ENCODE data around the gene ZNF608. TPM values are rescaled to one million over a fixed set of nuclear protein-coding genes. Genes with fewer than 3 reads are reported as not detected.

The ZNF608 gene
- total RNA-seq, 1 donor from 2014 or later: 50.2 TPM

GRCh38 chr5:124721229-124721735 is 25.2 kb downstream of the ZNF608 start:
- Histone ChIP-seq H3K27me3 (ENCODE audit: control insufficient read depth, insufficient read depth, low read length) (no peaks in the 10 kb centered on the region), H3K4me3 (ENCODE audit: low read depth, low read length) (no peak overlapping the region), H3K36me3 (ENCODE audit: control insufficient read depth, insufficient read depth, low read length) (no peaks in the 10 kb centered on the region)
- DNase-seq (ENCODE audit: low read depth): no peak
- no peak for TF ChIP-seq CTCF (IDR thresholded peaks at IDR 0.05; ENCODE audit: insufficient read depth, low read length, poor library complexity, severe bottlenecking)

GRCh38 chr5:124720593-124720992 is 25.8 kb downstream of the ZNF608 start:
- Histone ChIP-seq H3K36me3 (ENCODE audit: control insufficient read depth, insufficient read depth, low read length) (no peaks in the 10 kb centered on the region), H3K4me3 (ENCODE audit: low read depth, low read length) (no peak overlapping the region), H3K27me3 (ENCODE audit: control insufficient read depth, insufficient read depth, low read length) (no peaks in the 10 kb centered on the region)
- no peak for TF ChIP-seq CTCF (IDR thresholded peaks at IDR 0.05; ENCODE audit: insufficient read depth, low read length, poor library complexity, severe bottlenecking)
- no peak for DNase-seq (ENCODE audit: low read depth)

- TF ChIP-seq CTCF (IDR thresholded peaks at IDR 0.05; ENCODE audit: insufficient read depth, low read length, poor library complexity, severe bottlenecking): no peak
- no peak for DNase-seq (ENCODE audit: low read depth)
- no peaks in the 10 kb centered on the region for H3K27me3 ChIP-seq (ENCODE audit: control insufficient read depth, insufficient read depth, low read length)
- H3K4me3 ChIP-seq (ENCODE audit: low read depth, low read length): no peak overlapping the region
- no peaks in the 10 kb centered on the region for H3K36me3 ChIP-seq (ENCODE audit: control insufficient read depth, insufficient read depth, low read length)
These were observed 27.1 kb downstream of the ZNF608 start for GRCh38 chr5:124719113-124719967.

GRCh38 chr5:124718380-124718789 is 28.1 kb downstream of the ZNF608 start:
- no peak for TF ChIP-seq CTCF (IDR thresholded peaks at IDR 0.05; ENCODE audit: insufficient read depth, low read length, poor library complexity, severe bottlenecking)
- Histone ChIP-seq H3K27me3 (ENCODE audit: control insufficient read depth, insufficient read depth, low read length) (no peaks in the 10 kb centered on the region), H3K36me3 (ENCODE audit: control insufficient read depth, insufficient read depth, low read length) (no peaks in the 10 kb centered on the region), H3K4me3 (ENCODE audit: low read depth, low read length) (no peak overlapping the region)
- no peak for DNase-seq (ENCODE audit: low read depth)

GRCh38 chr5:124716169-124716568 is 30.3 kb downstream of the ZNF608 start:
- no peaks in the 10 kb centered on the region for H3K27me3 ChIP-seq (ENCODE audit: control insufficient read depth, insufficient read depth, low read length)
- no peak for DNase-seq (ENCODE audit: low read depth)
- H3K36me3 ChIP-seq (ENCODE audit: control insufficient read depth, insufficient read depth, low read length): no peaks in the 10 kb centered on the region
- H3K4me3 ChIP-seq (ENCODE audit: low read depth, low read length): no peak overlapping the region
- no peak for TF ChIP-seq CTCF (IDR thresholded peaks at IDR 0.05; ENCODE audit: insufficient read depth, low read length, poor library complexity, severe bottlenecking)
